H1 (cell line): ENCODE results near the gene PMS1. TPM values are rescaled to one million over a fixed set of nuclear protein-coding genes. Genes with fewer than 3 reads are reported as not detected.

ENCODE experiments used
- RAD21 ChIP-seq, 2 experiments: IDR thresholded peaks in 1 of 2; conservative IDR thresholded peaks in 1 of 2; 2 replicates each; pipeline ENCODE4 v1.6.1; 2011; ENCODE audit warnings: low read depth in 2 of 2, low read length in 2 of 2, improper control_type of control experiment in 1 of 2, inconsistent platforms in 1 of 2, mild to moderate bottlenecking in 1 of 2, moderate library complexity in 1 of 2
- SRF ChIP-seq: IDR thresholded peaks from 2 replicates; pipeline ENCODE4 v1.6.1; 2011; ENCODE audit warnings: mild to moderate bottlenecking, low read depth, low read length, moderate library complexity
- polyA plus RNA-seq, 7 experiments: library from polyadenylated mRNA; depleted of rRNA in 3 of 7; stranded (reverse) in 5 of 7; unstranded in 2 of 7; fragments of >200 nt in 5 of 7; fragments of 200-250 nt in 2 of 7; gene quantifications; 1 replicate in 5 of 7; 2 replicates in 1 of 7; 4 replicates in 1 of 7; pipeline versions ENCODE4 v1.2.1 to v1.2.3, GENCODE V29; 2011 to 2013; ENCODE audit warnings: missing spikeins in 2 of 7, mixed read lengths in 2 of 7
- total RNA-seq: library from RNA; stranded (reverse); fragmentation: NEBNext Ultra II Directional; extraction: Animal tissue kit (Norgen Biotek cat#: 25700); gene quantifications from 2 replicates; pipeline ENCODE4 v1.2.1, GENCODE V29; 2021

PMS1 gene
- total and polyA plus RNA-seq, 2 of the 8 experiments (the other 6 are each of a cell fraction or from before 2014, with no cell fraction given), result 13.1 to 59.7 TPM

DNA sequence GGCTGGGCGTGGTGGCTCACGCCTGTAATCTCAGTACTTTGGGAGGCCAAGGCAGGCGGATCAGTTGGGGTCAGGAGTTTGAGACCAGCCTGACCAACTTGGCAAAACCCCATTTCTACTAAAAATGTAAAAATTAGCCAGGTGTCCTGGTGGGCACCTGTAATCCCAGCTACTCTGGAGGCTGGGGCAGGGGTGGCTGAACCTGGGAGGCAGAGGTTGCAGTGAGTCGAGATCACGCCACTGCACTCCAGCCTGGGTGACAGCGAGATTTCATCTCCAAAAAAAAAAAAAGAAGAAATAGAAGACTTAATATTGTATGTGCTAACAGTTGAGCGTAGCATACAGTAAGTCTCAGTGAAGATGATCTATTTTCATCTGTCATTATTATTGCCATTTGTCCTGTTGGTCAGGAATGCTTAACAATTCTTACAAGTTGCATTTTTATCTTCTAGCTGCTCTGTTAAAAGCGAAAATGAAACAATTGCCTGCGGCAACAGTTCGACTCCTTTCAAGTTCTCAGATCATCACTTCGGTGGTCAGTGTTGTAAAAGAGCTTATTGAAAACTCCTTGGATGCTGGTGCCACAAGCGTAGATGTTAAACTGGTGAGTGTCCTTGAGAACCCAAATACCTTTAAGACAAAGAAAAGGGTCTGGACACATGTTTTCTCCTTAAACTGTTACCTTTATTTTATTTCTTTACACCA is 7.2 kb downstream of the PMS1 start (continued):
- no peak for TF ChIP-seq RAD21 (IDR thresholded peaks at IDR 0.05 in 1 of 2, conservative IDR thresholded peaks at IDR 0.05 in 1 of 2; ENCODE audit: low read depth in 2 of 2, low read length in 2 of 2)
- no peak for TF ChIP-seq SRF
